GM12878 (cell line): ENCODE measurements around the gene GAR1. TPM values are rescaled to one million over a fixed set of nuclear protein-coding genes. Genes with fewer than 3 reads are reported as not detected.
A peak's percentile ranks its signal among the peaks of the same experiment; 100 is the strongest.

ENCODE experiments used
- ATAC-seq: fragments of 200-7000 bp; cut with Tn5 transposase; 3 replicates; pipeline ENCODE4 v1.9.1; 2020; ENCODE audit warnings: mild to moderate bottlenecking, moderate library complexity
- BruUV-seq: library from RNA; stranded (reverse); fragments of 400-500 nt; replicated peaks from 2 replicates; lab custom pipeline; 2021; lab: Mats Ljungman, UMichigan
- CTCF ChIA-PET: fragments of 300-600 bp; sonication (Branson Sonifier 250); formaldehyde crosslinking; extraction: SDS; loops from one replicate; lab custom pipeline; 2021; ENCODE audit warnings: inconsistent platforms; lab: Yijun Ruan, JAX
- POLR2A ChIA-PET: fragments of 350-600 bp; formaldehyde crosslinking; extraction: SDS; loops from one replicate; lab custom pipeline; 2021; ENCODE audit warnings: inconsistent platforms; lab: Charles Lee
- RAD21 ChIA-PET: fragments of 300-600 bp; sonication (Branson Sonifier 250); formaldehyde crosslinking; loops from one replicate; lab custom pipeline; 2023; ENCODE audit warnings: antibody characterized with exemption; ENCODE audit not compliant: unreplicated experiment; lab: Charles Lee
- SMC1A ChIA-PET: fragments of 300-600 bp; sonication (Branson Sonifier 250); formaldehyde crosslinking; loops from one replicate; lab custom pipeline; 2023; ENCODE audit not compliant: unreplicated experiment, uncharacterized antibody; lab: Charles Lee
- DNase-seq: peaks from one replicate; pipeline ENCODE4 v3.0.0-alpha.2; 2011; ENCODE audit warnings: low read depth, low spot score
- FAIRE-seq: peaks from 3 replicates; lab custom pipeline; 2011; peaks lifted over from hg19 to GRCh38; lab: Jason Lieb, UNC
- H2AFZ ChIP-seq: 2 replicates; pipeline ENCODE4 v1.6.0; 2011; ENCODE audit warnings: low read depth, low read length, control low read depth; ENCODE audit not compliant: control insufficient read depth
- H3K27ac ChIP-seq: 2 replicates; pipeline ENCODE4 v1.5.1; 2011; ENCODE audit warnings: control low read depth; ENCODE audit not compliant: control insufficient read depth, insufficient read depth
- H3K27me3 ChIP-seq, 2 experiments: replicated peaks in 1 of 2; 2 replicates each; pipeline versions ENCODE4 v1.6.0 to v1.6.1; 2011; ENCODE audit warnings: low read length in 1 of 2; ENCODE audit not compliant: control insufficient read depth in 2 of 2, insufficient read depth in 2 of 2
- H3K36me3 ChIP-seq, 2 experiments: 2 replicates each; pipeline ENCODE4 v1.5.1; 2011; ENCODE audit warnings: low read length in 1 of 2; ENCODE audit not compliant: control insufficient read depth in 2 of 2, insufficient read depth in 2 of 2
- H3K4me1 ChIP-seq: 2 replicates; pipeline ENCODE4 v1.6.1; 2011; ENCODE audit warnings: mild to moderate bottlenecking, low read length, moderate library complexity, mixed read lengths; ENCODE audit not compliant: control insufficient read depth, insufficient read depth
- H3K4me2 ChIP-seq: 2 replicates; pipeline ENCODE4 v1.6.0; 2011; ENCODE audit warnings: control low read depth; ENCODE audit not compliant: control insufficient read depth, insufficient read depth
- H3K4me3 ChIP-seq: fragments of 200-600 bp; sonication (generic); 2 replicates; pipeline ENCODE4 v1.5.1; 2016
- H3K79me2 ChIP-seq: 2 replicates; pipeline ENCODE4 v1.6.0; 2011; ENCODE audit warnings: low read length; ENCODE audit not compliant: control insufficient read depth, insufficient read depth
- H3K9ac ChIP-seq: 2 replicates; pipeline ENCODE4 v1.8.0; 2011; ENCODE audit warnings: low read length, control low read depth, mixed read lengths; ENCODE audit not compliant: control insufficient read depth, insufficient read depth
- H3K9me3 ChIP-seq: replicated peaks from 3 replicates; pipeline ENCODE4 v1.5.1; 2011; ENCODE audit warnings: mild to moderate bottlenecking, low read length; ENCODE audit not compliant: control insufficient read depth, insufficient read depth
- H4K20me1 ChIP-seq: 2 replicates; pipeline ENCODE4 v1.6.0; 2011; ENCODE audit not compliant: control insufficient read depth, insufficient read depth
- ASH2L ChIP-seq: fragments of 300-600, 200-600 bp; sonication (generic); IDR thresholded peaks from 2 replicates; pipeline ENCODE4 v1.6.1; 2017; ENCODE audit warnings: low read depth, mild to moderate bottlenecking, borderline replicate concordance
- BCL3 ChIP-seq: IDR thresholded peaks from 2 replicates; pipeline ENCODE4 v1.6.1; 2011; ENCODE audit warnings: borderline replicate concordance, low read depth, mild to moderate bottlenecking, moderate library complexity, low read length; ENCODE audit not compliant: insufficient read depth, poor library complexity, severe bottlenecking
- CBX3 ChIP-seq: fragments of 200-600 bp; sonication (generic); IDR thresholded peaks from 2 replicates; pipeline ENCODE4 v1.6.1; 2016; ENCODE audit warnings: low read depth, borderline replicate concordance
- ETV6 ChIP-seq, 2 experiments: fragments of 450-650 bp in 1 of 2; IDR thresholded peaks in 1 of 2; conservative IDR thresholded peaks in 1 of 2; 2 replicates each; pipeline ENCODE4 v1.6.1; 2014; ENCODE audit warnings: antibody characterized with exemption in 1 of 2, borderline replicate concordance in 1 of 2, low read depth in 1 of 2, mild to moderate bottlenecking in 1 of 2, moderate library complexity in 1 of 2
- LARP7 ChIP-seq: fragments of 450-650 bp; IDR thresholded peaks from 2 replicates; pipeline ENCODE4 v1.6.1; 2017; ENCODE audit warnings: mild to moderate bottlenecking
- PML ChIP-seq: IDR thresholded peaks from 2 replicates; pipeline ENCODE4 v1.6.1; 2012; ENCODE audit warnings: low read length, inconsistent platforms
- POU2F2 ChIP-seq: IDR thresholded peaks from 3 replicates; pipeline ENCODE4 v1.6.1; 2011; ENCODE audit warnings: low read depth, mild to moderate bottlenecking, low read length, borderline replicate concordance
- SMAD1 ChIP-seq: fragments of 450-650 bp; IDR thresholded peaks from 2 replicates; pipeline ENCODE4 v1.6.1; 2018; ENCODE audit warnings: mild to moderate bottlenecking, low read depth; ENCODE audit not compliant: partially characterized antibody
- ZBTB33 ChIP-seq: fragments of 450-650 bp; IDR thresholded peaks from 2 replicates; pipeline ENCODE4 v1.6.1; 2017; ENCODE audit warnings: mild to moderate bottlenecking
- whole genome bisulfite sequencing: methylation state at CpG from one replicate; pipeline ENCODE4 v1.1.6; 2016; ENCODE audit warnings: low lambda C conversion rate; ENCODE audit not compliant: insufficient replicate concordance, insufficient coverage; ENCODE audit errors: missing lambda C conversion rate; 5-methylcytosine and 5-hydroxymethylcytosine counted together
- in situ Hi-C: fragments of 300-500 bp; cut with MboI; formaldehyde crosslinking; loops from 9 replicates; pipeline ENCODE4 v1.14.3; 2018; ENCODE audit warnings: mixed read lengths
- intact Hi-C: fragments of 100-400 bp; cut with micrococcal nuclease; formaldehyde crosslinking; loops from one replicate; pipeline ENCODE4 v1.14.2; 2022; ENCODE audit not compliant: unreplicated experiment
- polyA plus RNA-seq, 11 experiments: library from polyadenylated mRNA; depleted of rRNA in 4 of 11; unstranded in 6 of 11; stranded (reverse) in 5 of 11; fragments of >200 nt; fragmentation: Nextera tagmentation in 4 of 11; fragmentation: Illumina TruSeq in 1 of 11; extraction: Ambion mirVana in 4 of 11; extraction: Trizol in 1 of 11; gene quantifications; 1 replicate in 1 of 11; 2 replicates in 10 of 11; pipeline versions ENCODE4 v1.2.1 to v1.2.3, GENCODE V29; 2011 to 2016; ENCODE audit warnings: inconsistent platforms in 2 of 11, missing spikeins in 2 of 11, low read depth in 1 of 11
- total RNA-seq, 4 experiments: library from RNA; depleted of rRNA in 3 of 4; stranded (reverse); fragments of >200 nt in 3 of 4; fragmentation: Illumina TruSeq in 1 of 4; extraction: Trizol in 1 of 4; gene quantifications; 2 replicates each; pipeline versions ENCODE4 v1.2.1 to v1.2.3, GENCODE V29; 2013 to 2021

Gene GAR1
- total and polyA plus RNA-seq, 10 of the 15 experiments (the other 5 are each of a cell fraction or from before 2014, with no cell fraction given), result 11.7 to 76.3 (median 29.8) TPM

GRCh38 chr4:109816894-109817293 is 1.3 kb downstream of the GAR1 start:
- Histone ChIP-seq H3K36me3 (peaks cover 0 to 2% of the 10 kb centered on the region in 2 experiments; a peak in 3 of 4 replicates), H3K4me1 (no peaks in the 10 kb centered on the region), H3K9me3 (no peaks in the 10 kb centered on the region), H2AFZ (no peak overlapping the region), H3K9ac (peak overlapping the region; percentile 89; the same call in 1 of the 2 replicates), H3K4me3 (peak overlapping the region; percentile 96), H3K27ac (peak overlapping the region; percentile 40), H4K20me1 (no peaks in the 10 kb centered on the region), H3K79me2 (peaks cover 27% of the 10 kb centered on the region), H3K4me2 (peak overlapping the region; percentile 80), H3K27me3 (no peaks in the 10 kb centered on the region)
- RAD21 ChIA-PET, result interaction anchor here (0.6 kb wide), 1 partner anchor 133 kb away, joined by 3 read pairs; no protein-coding TSS in a partner anchor
- 91% methylated on average over 1 of the region's 1 CpG for WGBS
- POLR2A ChIA-PET, result interaction anchor here (0.7 kb wide), 1 partner anchor 86 kb away, joined by 4 read pairs; no protein-coding TSS in a partner anchor
- no peak for TF ChIP-seq CBX3
- no peak for TF ChIP-seq PML
- TF ChIP-seq POU2F2, result no peak
- TF ChIP-seq ZBTB33, result no peak
- no peak for TF ChIP-seq ASH2L
- no peak for TF ChIP-seq LARP7
- no peak for TF ChIP-seq ETV6 (conservative IDR thresholded peaks at IDR 0.05 in 1 of 2, IDR thresholded peaks at IDR 0.05 in 1 of 2; ENCODE audit: borderline replicate concordance in 1 of 2, low read depth in 1 of 2)
- TF ChIP-seq BCL3, result no peak
- no peak for TF ChIP-seq SMAD1
- CTCF ChIA-PET, result interaction anchor here (0.6 to 2.3 kb wide), 4 partner anchors 10 to 384 kb away, joined by 3 to 10 read pairs (median 6); partner anchors contain the start of genes RRH and SEC24B
- no peak for DNase-seq
- ATAC-seq, result 0 out of 3 replicates have a peak, but pooled peaks have one; percentile 5
- intact Hi-C loops, result loop anchor here (5.0 to 10.0 kb wide), 3 partner anchors 175 to 378 kb away; partner anchors contain the start of genes ELOVL6 and MCUB
- BruUV-seq, result no TSS peak
- in situ Hi-C loops, result no loop called here
- SMC1A ChIA-PET, result interaction anchor here (0.7 to 1.3 kb wide), 3 partner anchors 256 to 389 kb away, joined by 3 read pairs; no protein-coding TSS in a partner anchor
- no peak for FAIRE-seq
